Measurements from ENCODE around the gene HDHD3. TPM values are rescaled to one million over a fixed set of nuclear protein-coding genes. Genes with fewer than 3 reads are reported as not detected.

The HDHD3 gene, protein sequence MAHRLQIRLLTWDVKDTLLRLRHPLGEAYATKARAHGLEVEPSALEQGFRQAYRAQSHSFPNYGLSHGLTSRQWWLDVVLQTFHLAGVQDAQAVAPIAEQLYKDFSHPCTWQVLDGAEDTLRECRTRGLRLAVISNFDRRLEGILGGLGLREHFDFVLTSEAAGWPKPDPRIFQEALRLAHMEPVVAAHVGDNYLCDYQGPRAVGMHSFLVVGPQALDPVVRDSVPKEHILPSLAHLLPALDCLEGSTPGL
- total RNA-seq: 15.6 and 21.6 TPM in 2 replicates

DNA sequence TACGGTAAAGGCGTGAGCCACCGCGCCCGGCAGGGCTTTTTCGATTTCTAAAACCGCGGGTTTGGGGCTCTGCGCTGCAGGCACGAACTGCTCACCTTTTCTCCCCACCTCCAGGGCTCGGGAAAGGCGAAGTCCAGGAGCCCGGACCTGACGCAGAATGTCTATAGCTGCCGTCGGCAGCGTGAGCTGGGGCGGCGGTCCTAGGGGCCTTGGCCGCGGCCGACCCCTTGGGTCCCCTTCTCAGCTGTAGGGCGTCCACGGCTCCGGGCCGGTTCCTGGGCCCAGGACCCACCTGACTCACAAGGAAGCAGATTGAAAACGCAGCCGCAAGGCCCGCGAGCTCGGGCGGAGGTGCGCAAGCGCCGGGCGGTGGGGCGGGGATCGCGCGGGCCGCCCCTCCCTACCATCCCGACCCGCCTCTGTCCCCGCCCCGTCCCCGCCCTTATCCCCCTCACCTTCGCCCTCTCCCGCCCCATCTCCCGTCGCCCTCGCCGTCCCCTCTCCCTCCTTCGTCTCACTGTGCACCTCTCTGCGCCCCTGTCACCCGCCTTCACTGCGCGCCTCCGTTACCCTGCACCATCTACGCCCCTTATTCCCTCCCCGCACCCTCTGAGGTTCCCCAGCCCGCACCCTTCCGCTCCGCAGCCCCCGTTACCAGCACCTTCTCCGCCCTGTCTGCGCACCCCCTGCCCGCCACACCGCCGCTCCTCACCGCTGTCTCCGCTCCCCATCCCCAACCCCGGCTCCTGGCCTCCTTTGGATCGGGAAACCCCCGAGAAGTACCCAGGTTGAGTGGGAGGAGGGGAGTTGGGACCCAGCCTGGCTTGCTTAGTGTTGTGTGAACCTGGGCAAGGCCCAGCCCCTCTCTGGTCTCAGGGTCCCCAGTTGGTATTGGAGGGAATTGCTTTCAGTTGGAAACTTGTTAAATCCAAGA is at the start of gene HDHD3:
HDHD3 (minus strand) TSS at position 353 of the 934 bp plus-strand sequence. CDS start 2,632 bp downstream, outside the sequence.

DNA sequence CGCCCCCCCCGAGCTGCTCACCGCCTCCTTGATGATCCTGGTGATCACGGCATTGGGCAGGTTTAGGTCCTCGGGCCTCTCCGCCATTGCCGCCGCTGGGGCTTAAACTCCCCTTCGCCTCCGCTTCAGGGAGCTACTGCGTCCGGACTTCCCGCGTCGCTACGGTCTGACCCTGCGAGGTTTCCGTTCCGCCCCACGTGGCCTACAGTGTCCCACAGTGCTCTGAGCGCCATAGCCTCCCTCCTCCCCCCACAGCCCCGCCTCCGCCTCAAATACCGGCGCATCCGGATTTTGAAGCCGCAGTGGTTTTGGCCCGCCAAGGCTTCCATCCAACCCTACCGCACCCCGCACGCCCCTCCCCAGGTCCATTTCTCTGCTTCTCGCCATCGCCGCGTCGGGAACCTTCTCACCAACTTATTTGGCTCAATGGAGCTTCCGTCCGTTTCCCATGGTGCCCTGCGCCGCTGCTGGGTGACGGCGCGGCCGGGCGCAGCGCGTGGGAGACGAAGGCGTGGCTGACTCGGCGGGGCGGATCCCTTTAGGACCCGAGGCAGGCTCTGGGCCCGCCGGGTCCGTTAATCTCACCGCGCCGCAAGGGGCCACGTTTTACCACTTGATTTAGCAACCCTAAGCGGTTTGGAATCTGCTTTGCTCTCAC is 33.5 kb upstream of the HDHD3 start, which contains the start of the genes C9orf43 and POLE3:
C9orf43 (plus strand) TSS at position 541 of the 658 bp plus-strand sequence. CDS start 2,747 bp downstream, outside the sequence.
POLE3 (minus strand) TSS at position 469 of the 658 bp plus-strand sequence; CDS start at position 87, 382 bp downstream.

DNA sequence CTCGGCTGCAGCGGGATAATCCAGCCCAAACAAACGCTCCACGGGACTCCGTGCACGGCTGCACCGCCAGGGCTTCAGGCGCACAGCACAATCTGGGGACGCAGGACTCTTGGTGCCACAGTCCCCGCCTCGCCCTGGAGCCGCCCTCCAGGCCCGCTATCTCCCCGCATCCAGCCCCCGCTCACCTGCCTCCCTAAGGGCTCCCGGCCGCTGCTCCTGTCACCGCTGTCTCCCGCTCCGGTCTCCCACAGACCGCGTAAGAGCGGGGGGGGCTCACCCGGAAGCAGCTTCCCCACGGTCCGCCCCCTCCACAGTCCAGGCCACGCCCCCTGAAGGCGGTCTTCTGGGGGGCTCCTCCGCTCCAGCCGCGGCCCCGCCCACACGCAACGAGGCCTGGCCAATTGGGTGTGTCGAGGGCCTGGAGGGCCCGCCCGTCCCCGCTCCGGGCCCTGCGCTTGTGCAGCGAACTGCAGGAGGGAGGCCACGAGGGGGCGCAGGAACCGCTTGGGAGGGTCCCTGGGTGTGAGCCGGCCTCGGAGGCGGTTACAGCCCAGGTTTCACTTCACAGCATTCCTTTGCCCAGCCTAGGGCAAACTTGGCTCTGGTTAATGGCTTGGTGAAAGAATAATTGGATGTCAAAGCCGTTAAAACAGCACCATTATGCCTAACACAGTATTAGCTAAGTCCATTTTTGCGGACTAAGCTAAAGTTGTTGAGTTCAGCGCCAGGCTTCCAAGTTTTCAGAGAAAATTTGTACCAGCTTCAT is 24.4 kb upstream of the HDHD3 start, which contains the start of gene ALAD:
ALAD (minus strand) TSS at position 258 of the 766 bp plus-strand sequence. CDS start 7,725 bp downstream, outside the sequence.

DNA sequence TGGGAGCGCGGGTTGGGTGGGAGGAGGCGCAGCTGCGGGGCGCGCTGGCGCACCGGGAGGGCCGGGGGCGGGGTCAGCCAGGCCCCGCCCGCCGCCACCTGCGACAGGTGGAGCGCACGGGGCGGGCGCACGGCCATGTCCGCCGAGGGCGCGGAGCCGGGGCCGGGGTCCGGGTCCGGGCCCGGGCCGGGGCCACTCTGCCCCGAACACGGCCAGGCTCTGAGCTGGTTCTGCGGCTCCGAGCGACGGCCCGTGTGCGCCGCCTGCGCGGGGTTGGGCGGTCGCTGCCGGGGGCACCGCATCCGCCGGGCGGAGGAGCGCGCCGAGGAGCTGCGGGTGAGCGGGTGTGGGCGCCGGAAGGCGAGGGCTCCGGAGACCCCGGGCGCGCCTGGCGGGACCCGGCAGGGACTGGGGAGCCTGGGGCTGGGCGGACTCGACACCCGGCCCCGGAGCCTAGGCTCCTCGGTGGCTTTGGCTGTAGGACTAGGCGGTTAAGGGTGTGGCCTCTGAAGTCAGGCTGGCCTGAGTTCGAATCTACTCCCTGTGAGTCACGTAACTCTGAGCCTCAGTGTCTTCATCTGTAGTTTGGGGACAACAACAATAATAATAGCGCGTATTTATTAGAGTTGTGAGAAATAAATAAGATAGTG is 27.2 kb downstream of the HDHD3 start, which contains the start of gene BSPRY:
BSPRY (plus strand) TSS at position 97 of the 650 bp plus-strand sequence; CDS start at position 136, 39 bp downstream.

DNA sequence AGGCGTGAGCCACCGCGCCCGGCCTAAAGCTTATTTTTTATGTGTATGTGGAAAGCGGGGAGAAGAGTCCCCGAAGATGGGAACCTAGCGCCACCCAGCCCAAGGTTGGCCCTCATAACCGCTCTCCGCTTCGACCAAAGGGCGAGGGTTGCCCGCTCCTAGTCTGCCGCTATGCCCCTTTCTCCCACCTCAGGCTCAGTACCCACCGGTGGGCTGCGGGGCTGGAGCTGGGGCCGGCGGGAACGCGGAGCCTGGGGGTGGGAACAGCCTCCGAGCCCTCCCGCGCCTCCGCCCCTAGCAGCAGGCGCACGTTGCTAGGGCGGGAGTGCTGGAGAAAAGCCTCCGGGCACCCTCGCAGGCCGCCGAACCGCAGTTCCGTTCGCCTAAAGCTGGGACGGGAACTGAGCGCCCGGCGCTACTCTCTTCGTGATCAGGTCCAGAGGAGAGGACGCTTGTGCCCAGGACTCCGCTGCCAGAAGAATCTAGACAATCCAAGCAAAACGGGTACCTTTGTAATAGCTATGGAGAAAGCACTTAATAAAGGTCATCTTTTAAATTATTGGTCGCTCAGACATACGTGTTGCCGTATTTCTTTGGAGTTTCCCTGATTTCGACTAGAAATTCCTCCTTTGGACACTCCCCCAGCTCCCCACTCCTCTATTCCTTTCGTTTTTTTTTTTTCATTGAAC is 36.6 kb downstream of the HDHD3 start, which contains the start of gene WDR31:
WDR31 (minus strand) TSS at position 265 of the 689 bp plus-strand sequence. CDS start 8,253 bp downstream, outside the sequence.

Other genes with a start within 250 kb of the HDHD3 start
- 49.6 and 74.3 TPM in 2 replicates for gene SLC31A2, start 226.0 kb downstream of the HDHD3 start, total RNA-seq
- 11.0 and 12.0 TPM in 2 replicates for gene FKBP15, start 155.7 kb downstream of the HDHD3 start, total RNA-seq
- gene SLC31A1, start 155.4 kb downstream of the HDHD3 start, total RNA-seq: 16.1 and 20.4 TPM in 2 replicates
- 20.8 and 49.2 TPM in 2 replicates for gene CDC26, start 101.4 kb downstream of the HDHD3 start, total RNA-seq
- 26.9 and 38.5 TPM in 2 replicates for gene PRPF4, start 101.3 kb downstream of the HDHD3 start, total RNA-seq
- gene RNF183, start 73.6 kb downstream of the HDHD3 start, total RNA-seq: not detected in 2 replicates
- 0.27 and 0.86 TPM in 2 replicates for gene WDR31, start 36.7 kb downstream of the HDHD3 start, total RNA-seq
- gene BSPRY, start 27.4 kb downstream of the HDHD3 start, total RNA-seq: not detected in 2 replicates
- gene ALAD, start 24.3 kb upstream of the HDHD3 start, total RNA-seq: 3.0 and 4.6 TPM in 2 replicates
- gene POLE3, start 33.7 kb upstream of the HDHD3 start, total RNA-seq: 41.5 and 70.5 TPM in 2 replicates
- 0.08 and 0.87 TPM in 2 replicates for gene C9orf43, start 33.8 kb upstream of the HDHD3 start, total RNA-seq
- 36.2 and 42.6 TPM in 2 replicates for gene RGS3, start 86.7 kb upstream of the HDHD3 start, total RNA-seq

Measured in hair follicular keratinocyte (primary cell).